ENCODE data around the gene ZNF423.

The ZNF423 gene

GRCh38 chr16:49639739-49640431 is 216.0 kb downstream of the ZNF423 start:
- no peak for DNase-seq (ENCODE audit: low read depth)

- DNase-seq (ENCODE audit: low read depth), result no peak
These were observed 217.0 kb downstream of the ZNF423 start for GRCh38 chr16:49638673-49639610.

- DNase-seq (ENCODE audit: low read depth), result no peak
These were observed 217.8 kb downstream of the ZNF423 start for GRCh38 chr16:49637933-49638672.

GRCh38 chr16:49637511-49637910 is 218.4 kb downstream of the ZNF423 start:
- DNase-seq (ENCODE audit: low read depth), result no peak

GRCh38 chr16:49636608-49637007 is 219.3 kb downstream of the ZNF423 start:
- no peak for DNase-seq (ENCODE audit: low read depth)

- no peak for DNase-seq (ENCODE audit: low read depth)
These were observed 220.0 kb downstream of the ZNF423 start for GRCh38 chr16:49635591-49636581.

GRCh38 chr16:49635009-49635350 is 220.9 kb downstream of the ZNF423 start:
- no peak for DNase-seq (ENCODE audit: low read depth)

- no peak for DNase-seq (ENCODE audit: low read depth)
These were observed 221.5 kb downstream of the ZNF423 start for GRCh38 chr16:49634235-49635008.

GRCh38 chr16:49632795-49633184 is 223.1 kb downstream of the ZNF423 start:
- no peak for DNase-seq (ENCODE audit: low read depth)

DNA sequence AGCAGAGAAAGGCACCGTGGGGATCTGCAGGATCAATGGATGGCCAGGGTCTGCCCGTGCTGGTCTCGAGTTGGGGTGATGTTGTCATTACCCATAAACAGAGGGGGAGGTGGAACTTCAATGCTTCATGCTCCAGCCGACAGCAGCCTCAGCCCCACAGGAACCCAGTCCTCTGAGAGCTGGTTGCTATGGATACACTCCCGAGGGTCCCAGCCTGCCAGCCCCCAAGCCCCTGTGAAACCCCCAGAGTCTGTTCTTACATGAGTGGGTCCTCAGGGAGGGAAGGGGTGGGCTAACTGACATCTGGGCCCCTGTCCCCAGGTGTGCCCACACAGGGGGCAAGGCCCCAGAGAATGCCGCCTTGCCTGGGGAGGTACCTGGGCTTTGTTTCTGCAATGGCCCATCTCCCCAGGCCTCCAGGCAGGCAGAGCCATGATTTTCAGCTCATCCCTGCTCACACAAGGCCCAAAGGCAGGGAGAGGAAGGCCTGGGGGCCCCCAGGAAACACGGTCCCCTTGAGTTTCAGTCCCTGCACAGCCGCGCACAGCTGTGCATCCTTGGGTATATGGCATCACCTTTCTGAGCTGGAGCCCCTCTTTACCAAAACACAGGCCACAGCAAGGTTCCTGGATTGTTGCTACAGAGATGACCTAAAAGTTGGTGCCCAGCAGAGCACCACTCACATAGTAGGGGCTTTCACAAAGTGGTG is 223.7 kb downstream of the ZNF423 start:
- no peak for DNase-seq (ENCODE audit: low read depth)

GRCh38 chr16:49631187-49632041 is 224.5 kb downstream of the ZNF423 start:
- DNase-seq (ENCODE audit: low read depth), result no peak

DNA sequence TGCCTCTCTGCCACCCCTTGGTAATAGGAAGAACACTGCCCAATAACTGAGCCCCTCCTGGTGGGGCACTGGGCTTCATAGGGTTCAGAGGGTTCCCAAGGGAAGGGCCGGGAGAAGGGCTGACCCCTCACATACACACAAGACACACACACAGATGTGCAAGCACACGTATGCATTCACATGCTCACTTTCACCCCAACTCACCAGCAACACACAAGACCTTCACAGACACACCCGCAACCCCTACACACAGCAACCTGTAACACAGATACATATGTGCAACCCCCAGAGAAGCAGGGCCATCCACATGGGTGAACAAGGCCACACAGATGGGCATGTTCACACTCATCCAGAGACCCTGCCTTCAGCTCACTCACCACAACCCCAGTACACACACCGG is 225.1 kb downstream of the ZNF423 start:
- DNase-seq (ENCODE audit: low read depth), result no peak

DNA sequence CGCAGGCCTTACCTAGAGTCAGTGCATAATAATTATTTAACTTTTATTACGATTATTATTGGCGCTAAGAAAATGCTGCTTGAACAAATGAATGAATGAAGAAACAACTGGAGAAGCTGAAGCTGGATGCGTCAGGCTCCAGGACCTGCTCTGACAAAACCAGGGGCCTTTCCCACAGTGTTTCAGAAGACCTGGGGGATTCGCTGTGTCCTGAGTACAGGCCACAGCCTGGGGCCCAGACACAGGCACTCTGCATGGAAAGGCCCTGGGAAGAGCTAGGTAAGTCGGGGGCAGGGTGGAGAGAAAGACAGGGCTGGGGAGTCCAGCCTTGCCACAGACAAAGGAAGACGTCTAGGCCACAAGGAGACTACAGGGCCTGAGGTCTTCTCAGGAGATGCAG is 226.1 kb downstream of the ZNF423 start:
- no peak for DNase-seq (ENCODE audit: low read depth)

- no peak for DNase-seq (ENCODE audit: low read depth)
These were observed 227.8 kb downstream of the ZNF423 start for GRCh38 chr16:49628148-49628547.

DNA sequence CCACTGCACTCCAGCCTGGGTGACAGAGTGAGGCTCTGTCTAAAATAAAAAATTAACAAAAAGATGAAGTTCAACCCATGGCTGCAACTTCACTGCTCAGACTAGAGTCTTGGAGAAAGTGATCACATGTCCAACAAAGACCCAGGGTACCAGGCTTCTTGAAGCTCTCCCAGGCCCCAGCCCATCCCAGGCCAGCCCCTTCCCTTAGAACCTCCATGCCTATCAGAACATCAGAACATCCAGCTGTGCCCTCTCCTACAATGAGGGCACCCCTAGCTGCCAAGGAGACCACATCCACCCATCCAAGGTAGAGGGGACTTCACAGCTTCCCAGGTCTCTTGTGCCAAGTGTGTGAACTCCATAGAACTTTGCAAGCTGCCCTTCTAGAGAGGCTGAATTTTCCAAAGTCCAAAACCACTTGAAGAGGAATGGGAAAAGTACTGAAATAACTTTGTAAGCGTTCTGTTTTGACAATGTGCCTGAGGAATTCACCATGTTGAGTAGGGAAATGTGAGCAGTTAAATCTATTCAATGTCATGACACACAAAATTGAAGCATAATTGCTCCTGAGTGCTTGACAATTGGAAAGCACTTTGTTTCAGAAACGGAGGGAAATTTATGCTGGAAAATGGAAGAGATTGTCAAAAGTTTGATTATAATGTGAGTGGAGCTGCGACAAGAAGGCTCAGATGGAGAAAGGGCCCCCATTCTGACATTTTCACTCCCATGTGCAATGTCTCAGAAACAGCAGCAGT is 230.4 kb downstream of the ZNF423 start:
- DNase-seq (ENCODE audit: low read depth), result no peak

DNA sequence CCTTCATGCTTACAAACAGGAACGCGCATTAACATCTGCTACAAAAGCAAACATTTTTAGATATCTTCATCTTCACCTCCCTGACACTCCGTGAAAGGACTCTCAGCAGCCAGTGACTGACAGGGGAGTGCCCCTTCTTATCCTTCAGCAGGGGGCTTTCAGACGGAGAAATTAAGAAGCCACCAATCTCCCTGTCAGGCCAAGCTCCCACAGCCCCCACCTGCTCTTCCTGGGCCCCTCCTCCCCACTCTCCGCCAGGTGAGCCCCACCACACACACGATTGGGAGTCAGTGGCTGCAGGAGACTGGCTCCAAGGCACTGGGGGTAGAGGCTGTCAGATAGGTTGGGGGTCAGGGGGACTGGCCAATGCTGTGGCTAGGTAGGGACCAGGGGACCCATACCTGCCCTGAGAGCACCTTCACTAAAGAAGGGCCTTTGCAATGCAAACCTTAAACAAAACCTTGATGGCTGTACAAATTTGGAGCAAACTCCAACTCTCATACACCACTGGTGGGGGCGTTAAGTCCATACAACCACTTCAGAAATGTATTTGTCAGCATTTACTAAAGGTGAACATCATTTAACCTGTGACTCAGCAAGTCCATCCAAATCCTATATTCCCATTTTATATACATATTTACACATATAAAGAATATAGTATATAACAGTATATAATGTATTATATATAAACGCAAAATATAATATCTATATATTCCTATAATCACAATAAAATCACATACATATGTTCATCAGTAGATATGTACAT is 232.2 kb downstream of the ZNF423 start:
- DNase-seq (ENCODE audit: low read depth), result no peak
